ENCODE data around the gene ITPKB. TPM values are rescaled to one million over a fixed set of nuclear protein-coding genes. Genes with fewer than 3 reads are reported as not detected.

The ITPKB gene
- polyA plus RNA-seq, 3 donors: 21.5 to 24.2 (median 21.7) TPM

DNA sequence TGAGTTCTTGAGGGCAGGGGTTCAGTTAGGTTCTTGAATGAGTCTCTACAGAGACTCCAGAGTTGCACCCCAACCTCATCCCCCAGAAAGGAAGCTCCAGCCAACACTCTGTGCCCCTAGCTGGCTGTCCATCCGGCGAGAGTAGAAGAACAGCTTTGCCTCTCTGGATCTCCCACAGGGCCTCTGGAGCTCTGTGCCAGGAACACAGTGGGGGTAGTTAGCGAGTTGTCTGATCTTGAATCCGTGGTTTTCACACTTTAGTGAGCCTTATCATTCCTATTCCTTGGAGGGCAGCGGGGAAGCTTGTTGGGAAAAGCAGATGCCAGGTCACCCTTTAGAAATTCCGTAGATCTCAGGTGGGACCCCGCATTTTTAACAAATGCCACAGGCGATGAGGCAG lies 145.5 kb downstream of the ITPKB start:
- no peak for DNase-seq (ENCODE audit: low read depth in 3 of 3, low spot score in 2 of 3)

DNA sequence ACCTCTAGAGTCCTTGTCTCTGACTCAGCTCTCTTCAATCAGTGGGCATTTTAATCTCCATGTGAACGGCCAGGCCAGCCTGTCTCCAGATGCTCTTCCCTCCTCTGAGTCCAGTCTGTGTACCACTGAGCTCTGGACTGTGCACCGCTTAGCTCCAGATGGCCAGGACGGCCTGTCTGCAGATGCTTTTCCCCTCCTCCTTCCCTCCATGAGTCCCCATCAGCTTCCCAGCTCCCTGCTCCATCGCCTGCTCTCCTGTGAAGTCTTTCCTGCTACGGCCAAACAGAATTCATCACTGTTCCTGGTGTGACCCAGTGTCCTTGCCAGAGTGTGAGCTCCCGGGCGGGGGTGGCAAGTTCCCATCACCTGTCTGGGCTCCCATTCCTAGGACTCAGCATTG lies 148.5 kb downstream of the ITPKB start:
- no peak for DNase-seq (ENCODE audit: low read depth in 3 of 3, low spot score in 2 of 3)

DNA sequence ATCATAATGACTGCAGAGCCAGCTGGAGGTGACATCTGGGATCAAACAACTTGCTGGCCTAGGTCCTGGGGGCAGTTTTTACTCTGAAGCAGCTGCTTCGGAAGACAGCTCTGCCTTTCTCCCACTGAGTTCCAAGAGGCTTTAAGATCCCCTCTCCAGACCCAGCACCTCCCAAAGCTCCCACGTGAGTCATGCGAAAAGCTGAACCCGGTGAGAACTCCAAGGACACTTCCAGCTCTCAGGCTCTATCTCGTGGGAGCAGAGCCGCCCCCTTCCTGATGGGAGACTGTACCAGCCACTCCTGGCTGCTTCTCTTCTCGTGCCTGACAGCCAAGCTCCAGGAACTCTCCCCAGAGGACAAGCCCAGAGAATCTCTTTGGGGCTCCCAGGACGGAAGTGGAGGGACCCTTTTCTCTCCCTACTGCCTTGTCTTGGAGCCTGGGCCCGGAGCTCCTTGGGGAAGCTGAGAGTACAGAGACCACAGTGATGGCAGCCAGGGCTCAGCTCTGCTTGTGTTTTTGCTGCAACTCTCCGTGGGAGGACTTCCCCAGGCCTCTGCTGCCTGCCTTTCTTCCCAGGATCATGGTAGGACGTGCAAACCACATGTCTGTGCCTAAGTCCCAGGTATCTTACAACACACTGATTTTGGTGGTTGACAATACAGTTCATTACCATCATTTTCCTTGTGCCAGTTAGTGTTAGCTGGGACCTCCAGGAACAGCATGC lies 149.9 kb downstream of the ITPKB start:
- no peak for DNase-seq (ENCODE audit: low read depth in 3 of 3, low spot score in 2 of 3)

DNA sequence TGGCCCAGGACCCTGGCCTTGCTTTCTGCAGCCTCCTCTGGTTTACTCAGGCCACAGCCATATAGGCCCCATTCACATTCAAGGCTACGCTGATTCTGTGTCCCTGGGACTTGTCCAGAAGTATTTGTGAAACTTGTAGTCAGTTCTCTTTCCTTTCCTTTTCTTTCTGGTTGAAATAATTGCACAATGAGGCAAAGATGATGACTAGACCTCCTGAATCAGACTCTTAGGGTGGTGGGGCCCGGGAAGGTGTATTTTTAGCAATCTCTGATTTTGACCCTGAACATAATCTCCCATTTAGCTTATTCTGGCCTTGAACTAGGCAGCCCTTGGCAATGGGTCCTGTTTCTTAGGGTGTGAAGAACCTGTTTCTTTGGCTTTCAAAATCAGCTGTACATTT lies 150.6 kb downstream of the ITPKB start:
- no peak for DNase-seq (ENCODE audit: low read depth in 3 of 3, low spot score in 2 of 3)

DNA sequence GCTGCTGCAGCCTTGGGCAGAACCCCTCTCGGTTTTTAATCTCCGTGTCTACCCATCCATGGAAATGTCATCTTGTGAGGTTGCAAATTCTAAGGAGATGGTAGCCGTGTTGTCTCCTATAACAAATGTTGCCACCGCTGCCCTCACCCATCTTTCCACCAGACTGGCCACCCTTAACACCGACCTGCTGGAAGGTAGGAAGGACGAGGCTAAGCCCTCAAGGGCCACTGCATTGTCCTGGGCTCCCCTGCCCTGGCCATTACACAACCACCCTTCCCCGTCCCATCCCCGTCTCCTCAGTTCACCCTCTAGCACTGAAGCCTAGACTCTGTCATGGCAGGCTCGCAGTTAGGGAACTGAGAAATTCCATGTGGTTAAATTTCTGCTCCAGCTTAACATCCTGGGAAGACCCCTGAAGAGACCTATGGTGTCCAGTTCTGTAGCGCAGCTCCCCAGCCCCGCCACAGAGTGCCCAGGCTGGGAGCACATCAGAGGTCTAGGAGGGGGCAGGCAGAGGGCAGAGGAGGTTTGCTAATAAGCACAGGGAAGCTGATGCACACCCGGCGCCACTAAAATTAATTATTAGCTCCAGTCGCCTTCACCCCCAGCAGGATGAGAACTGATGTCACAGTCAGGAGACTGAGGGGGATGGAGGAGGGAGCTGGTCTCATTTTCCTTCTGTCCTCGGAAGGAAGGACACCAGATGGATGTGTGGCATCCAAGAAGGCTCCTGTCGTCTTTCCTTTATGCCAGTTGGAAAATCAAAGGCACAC lies 152.2 kb downstream of the ITPKB start:
- no peak for DNase-seq (ENCODE audit: low read depth in 3 of 3, low spot score in 2 of 3)

DNA sequence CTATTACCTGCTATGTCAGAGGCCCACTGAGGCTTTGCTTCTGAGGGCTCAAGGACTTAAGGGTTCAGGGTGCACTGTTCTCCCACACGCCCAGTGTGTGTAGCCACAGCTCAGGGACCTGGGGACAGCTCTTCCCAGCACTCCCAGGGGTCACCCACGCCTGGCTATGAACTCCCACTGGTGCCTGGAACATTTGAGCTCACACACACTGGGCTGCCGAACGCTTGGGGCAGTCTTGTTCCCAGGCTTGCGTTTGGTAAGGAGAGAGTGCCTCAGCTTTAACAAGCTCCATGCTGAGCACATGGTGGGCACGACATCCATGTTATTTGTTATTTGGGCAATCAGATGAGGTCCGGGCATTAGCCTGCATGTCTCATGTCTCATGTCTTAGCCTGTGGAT lies 153.0 kb downstream of the ITPKB start:
- no peak for DNase-seq (ENCODE audit: low read depth in 3 of 3, low spot score in 2 of 3)

DNA sequence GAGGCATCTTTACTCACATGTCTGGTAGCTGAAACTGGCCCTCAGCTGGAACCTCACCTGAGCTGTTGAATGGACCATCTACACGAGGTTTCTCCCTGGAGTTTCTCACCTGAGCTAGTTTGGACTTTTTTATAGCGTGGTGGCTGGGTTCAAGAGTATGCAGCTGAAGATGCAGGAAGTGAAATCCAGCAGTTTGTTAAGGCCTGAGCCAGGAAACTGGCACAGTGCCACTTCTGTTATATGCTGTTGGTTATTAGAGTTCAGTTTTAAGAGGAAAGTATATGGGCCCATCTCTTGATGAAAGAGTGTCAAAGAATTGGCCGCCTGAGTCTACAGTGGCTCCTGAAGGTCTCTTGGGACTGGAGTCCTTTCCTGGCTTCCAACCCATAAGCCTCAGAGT lies 154.9 kb downstream of the ITPKB start:
- no peak for DNase-seq (ENCODE audit: low read depth in 3 of 3, low spot score in 2 of 3)

DNA sequence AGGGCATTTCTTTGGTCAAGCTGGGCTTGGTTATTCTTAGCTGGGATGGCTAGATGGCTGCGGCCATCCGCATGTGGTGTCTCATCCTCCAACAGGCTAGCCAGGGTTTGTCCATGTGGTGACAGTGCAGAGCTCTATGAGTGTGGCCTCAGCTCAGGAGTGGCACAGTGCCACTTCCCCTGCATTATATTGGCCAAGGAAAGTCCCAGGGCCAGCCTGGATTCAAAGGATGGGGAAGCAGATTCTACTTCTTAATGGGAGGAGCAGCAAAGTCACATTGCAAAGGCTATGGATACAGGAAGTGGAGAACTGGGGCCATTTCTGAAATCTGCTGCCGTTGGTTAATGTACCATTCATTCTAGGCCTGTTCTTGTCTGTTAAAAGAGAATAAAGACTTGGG lies 156.1 kb downstream of the ITPKB start:
- no peak for DNase-seq (ENCODE audit: low read depth in 3 of 3, low spot score in 2 of 3)

Other genes with a start within 250 kb of the ITPKB start
- 1 to 10 TPM in 1 of 3 donors, under 1 TPM in 2; 0.86 to 1.2 (median 0.94) TPM for gene STUM, start 190.5 kb downstream of the ITPKB start, polyA plus RNA-seq (ENCODE audit: insufficient read length in 3 of 3)
- gene PSEN2, start 131.3 kb upstream of the ITPKB start, polyA plus RNA-seq (ENCODE audit: insufficient read length in 3 of 3): 10 to 100 TPM; 15.8 to 17.8 (median 16.8) TPM
- gene COQ8A, start 201.0 kb upstream of the ITPKB start, polyA plus RNA-seq (ENCODE audit: insufficient read length in 3 of 3): 10 to 100 TPM; 28.3 to 32.7 (median 31.5) TPM